SK-N-SH treated with all-trans-retinoic acid at 6 μM for 48 hours (cell line): ENCODE results near the gene STYXL1.

Experiments used
- BACH2 ChIP-seq: fragments of 250-450 bp; sonication (Bioruptor Pico); IDR thresholded peaks from 2 replicates; pipeline ENCODE4 v1.9.0; 2021; ENCODE audit warnings: mild to moderate bottlenecking, borderline replicate concordance
- TCF4 ChIP-seq: fragments of 250-450 bp; sonication (Bioruptor Pico); IDR thresholded peaks from 2 replicates; pipeline ENCODE4 v1.8.0; 2021; ENCODE audit warnings: mild to moderate bottlenecking, moderate library complexity, borderline replicate concordance
- ZFP3 ChIP-seq: fragments of 250-450 bp; sonication (Bioruptor Pico); IDR thresholded peaks from 2 replicates; pipeline ENCODE4 v1.5.0; 2020; ENCODE audit warnings: mild to moderate bottlenecking, moderate library complexity
- ZNF70 ChIP-seq: fragments of 450-650 bp; formaldehyde crosslinking; IDR thresholded peaks from 2 replicates; pipeline ENCODE4 v1.5.0; 2020; ENCODE audit warnings: mild to moderate bottlenecking, moderate library complexity
- TF ChIP-seq, protein P1 (sequence below): fragments of 250-450 bp; sonication (Bioruptor Pico); IDR thresholded peaks from 2 replicates; pipeline ENCODE4 v1.8.0; 2020; ENCODE audit warnings: mild to moderate bottlenecking, moderate library complexity, borderline replicate concordance

GRCh38 chr7:75971309-75971960, 76.4 kb downstream of the STYXL1 start:
- TF ChIP-seq TCF4 (CRISPR knock-in tag), result no peak
- no peak for TF ChIP-seq ZFP3 (CRISPR knock-in tag)
- no peak for TF ChIP-seq ZNF70 (CRISPR knock-in tag)
- TF ChIP-seq, protein P1, sequence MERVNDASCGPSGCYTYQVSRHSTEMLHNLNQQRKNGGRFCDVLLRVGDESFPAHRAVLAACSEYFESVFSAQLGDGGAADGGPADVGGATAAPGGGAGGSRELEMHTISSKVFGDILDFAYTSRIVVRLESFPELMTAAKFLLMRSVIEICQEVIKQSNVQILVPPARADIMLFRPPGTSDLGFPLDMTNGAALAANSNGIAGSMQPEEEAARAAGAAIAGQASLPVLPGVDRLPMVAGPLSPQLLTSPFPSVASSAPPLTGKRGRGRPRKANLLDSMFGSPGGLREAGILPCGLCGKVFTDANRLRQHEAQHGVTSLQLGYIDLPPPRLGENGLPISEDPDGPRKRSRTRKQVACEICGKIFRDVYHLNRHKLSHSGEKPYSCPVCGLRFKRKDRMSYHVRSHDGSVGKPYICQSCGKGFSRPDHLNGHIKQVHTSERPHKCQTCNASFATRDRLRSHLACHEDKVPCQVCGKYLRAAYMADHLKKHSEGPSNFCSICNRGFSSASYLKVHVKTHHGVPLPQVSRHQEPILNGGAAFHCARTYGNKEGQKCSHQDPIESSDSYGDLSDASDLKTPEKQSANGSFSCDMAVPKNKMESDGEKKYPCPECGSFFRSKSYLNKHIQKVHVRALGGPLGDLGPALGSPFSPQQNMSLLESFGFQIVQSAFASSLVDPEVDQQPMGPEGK (CRISPR knock-in tag), result no peak
- no peak for TF ChIP-seq BACH2
